Measurements from ENCODE around the gene KAZN.
A peak's percentile ranks its signal among the peaks of the same experiment; 100 is the strongest.

Gene KAZN

GRCh38 chr1:14913482-14914177 lies 315.1 kb downstream of the KAZN start:
- H3K4me2 ChIP-seq (ENCODE audit: low read length): no peak overlapping the region
- no peak overlapping the region for H3K4me3 ChIP-seq (ENCODE audit: low read length)
- H3K9me3 ChIP-seq (ENCODE audit: control insufficient read depth, insufficient read depth, low read length): no peaks in the 10 kb centered on the region
- H3K79me2 ChIP-seq (ENCODE audit: control insufficient read depth, low read length): no peaks in the 10 kb centered on the region
- no peaks in the 10 kb centered on the region for H3K36me3 ChIP-seq (ENCODE audit: control insufficient read depth, low read length)
- no peaks in the 10 kb centered on the region for H3K27me3 ChIP-seq (ENCODE audit: control insufficient read depth, low read length)
- peaks cover 12% of the 10 kb centered on the region for H3K4me1 ChIP-seq (ENCODE audit: control insufficient read depth, low read length)
- no peak overlapping the region for H3K27ac ChIP-seq (ENCODE audit: low read depth, low read length)
- no peaks in the 10 kb centered on the region for H4K20me1 ChIP-seq (ENCODE audit: control insufficient read depth, insufficient read depth, low read depth, low read length)
- H3F3A ChIP-seq (ENCODE audit: control insufficient read depth, insufficient read depth): no peaks in the 10 kb centered on the region
- TF ChIP-seq, protein P1, sequence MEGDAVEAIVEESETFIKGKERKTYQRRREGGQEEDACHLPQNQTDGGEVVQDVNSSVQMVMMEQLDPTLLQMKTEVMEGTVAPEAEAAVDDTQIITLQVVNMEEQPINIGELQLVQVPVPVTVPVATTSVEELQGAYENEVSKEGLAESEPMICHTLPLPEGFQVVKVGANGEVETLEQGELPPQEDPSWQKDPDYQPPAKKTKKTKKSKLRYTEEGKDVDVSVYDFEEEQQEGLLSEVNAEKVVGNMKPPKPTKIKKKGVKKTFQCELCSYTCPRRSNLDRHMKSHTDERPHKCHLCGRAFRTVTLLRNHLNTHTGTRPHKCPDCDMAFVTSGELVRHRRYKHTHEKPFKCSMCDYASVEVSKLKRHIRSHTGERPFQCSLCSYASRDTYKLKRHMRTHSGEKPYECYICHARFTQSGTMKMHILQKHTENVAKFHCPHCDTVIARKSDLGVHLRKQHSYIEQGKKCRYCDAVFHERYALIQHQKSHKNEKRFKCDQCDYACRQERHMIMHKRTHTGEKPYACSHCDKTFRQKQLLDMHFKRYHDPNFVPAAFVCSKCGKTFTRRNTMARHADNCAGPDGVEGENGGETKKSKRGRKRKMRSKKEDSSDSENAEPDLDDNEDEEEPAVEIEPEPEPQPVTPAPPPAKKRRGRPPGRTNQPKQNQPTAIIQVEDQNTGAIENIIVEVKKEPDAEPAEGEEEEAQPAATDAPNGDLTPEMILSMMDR (IDR thresholded peaks at IDR 0.05; ENCODE audit: low read depth, low read length, poor library complexity, severe bottlenecking): no peak
- no peak for TF ChIP-seq EZH2phosphoT487 (IDR thresholded peaks at IDR 0.05; ENCODE audit: borderline replicate concordance, low read length)
- no peaks in the 10 kb centered on the region for H3K9me2 ChIP-seq (replicated peaks; ENCODE audit: control insufficient read depth, low read length)

DNA sequence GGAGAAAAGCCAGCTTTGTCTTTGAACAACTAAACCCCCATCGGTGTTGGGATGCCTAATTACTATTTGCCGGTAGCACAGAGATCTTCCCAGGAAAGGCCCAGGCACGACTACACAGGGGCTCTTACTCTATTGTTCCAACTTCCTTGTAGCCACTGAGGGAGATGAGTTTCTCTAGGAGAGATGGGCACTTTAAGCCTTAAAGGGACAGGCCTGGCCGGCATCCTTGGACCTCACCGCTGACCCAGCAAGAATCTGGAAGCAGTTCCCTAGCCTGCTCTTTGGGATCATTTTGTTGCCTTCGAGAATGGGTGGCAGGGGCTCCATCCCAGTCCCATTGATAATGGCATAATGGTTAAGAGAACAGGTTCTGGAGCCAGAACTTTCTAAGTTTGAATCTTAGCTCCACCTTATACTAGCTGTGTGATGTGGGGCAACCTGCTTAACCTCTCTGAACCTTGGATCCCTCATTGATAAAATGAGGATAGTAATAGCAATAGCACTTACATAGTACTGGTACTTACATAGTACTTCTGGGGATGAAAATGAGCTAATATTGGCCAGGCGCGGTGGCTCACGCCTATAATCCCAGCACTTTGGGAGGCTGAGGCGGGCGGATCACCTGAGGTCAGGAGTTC lies 316.0 kb downstream of the KAZN start:
- H3K9me2 ChIP-seq (replicated peaks; ENCODE audit: control insufficient read depth, low read length): no peaks in the 10 kb centered on the region
- H3K4me2 ChIP-seq (ENCODE audit: low read length): no peak overlapping the region

DNA sequence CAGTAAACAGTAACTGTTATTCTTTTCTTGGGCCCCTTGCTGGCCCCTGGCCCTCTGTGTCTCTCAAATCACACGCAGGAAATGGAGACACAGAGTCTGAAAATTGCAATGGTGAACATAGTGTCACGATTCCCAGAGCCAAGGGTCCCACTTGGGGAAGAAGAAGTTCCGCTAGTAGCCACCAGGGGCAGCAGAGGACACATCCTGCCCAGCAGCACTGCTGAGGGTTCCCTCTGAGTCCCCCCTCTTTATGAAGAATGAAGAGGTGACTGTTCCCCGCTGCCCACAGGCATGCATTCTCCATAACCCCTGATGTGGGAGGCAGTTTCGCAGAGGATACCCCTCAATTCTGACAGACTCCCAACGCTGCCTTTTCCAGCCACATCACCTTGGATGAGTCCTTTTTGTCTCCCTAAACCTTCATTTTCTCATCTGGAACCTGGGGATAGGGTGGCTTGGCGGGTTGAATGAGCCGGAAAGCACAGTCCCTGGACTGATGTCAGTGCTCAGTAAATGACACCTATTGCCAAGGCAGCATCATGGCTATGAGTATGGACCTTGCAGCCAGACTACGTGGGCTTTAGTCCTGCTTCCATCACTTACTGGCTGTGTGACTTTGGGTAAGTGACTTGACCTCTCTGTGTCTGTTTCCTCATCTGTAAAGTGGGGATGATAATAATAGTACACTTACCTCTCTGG lies 317.0 kb downstream of the KAZN start:
- no peak for TF ChIP-seq EZH2phosphoT487 (IDR thresholded peaks at IDR 0.05; ENCODE audit: borderline replicate concordance, low read length)
- TF ChIP-seq, protein P1 (IDR thresholded peaks at IDR 0.05; ENCODE audit: low read depth, low read length, poor library complexity, severe bottlenecking): peak; percentile 91
- Histone ChIP-seq H3K27me3 (ENCODE audit: control insufficient read depth, low read length) (no peaks in the 10 kb centered on the region), H3F3A (ENCODE audit: control insufficient read depth, insufficient read depth) (no peaks in the 10 kb centered on the region), H3K4me1 (ENCODE audit: control insufficient read depth, low read length) (peaks cover 12% of the 10 kb centered on the region), H4K20me1 (ENCODE audit: control insufficient read depth, insufficient read depth, low read depth, low read length) (no peaks in the 10 kb centered on the region), H3K79me2 (ENCODE audit: control insufficient read depth, low read length) (no peaks in the 10 kb centered on the region), H3K27ac (ENCODE audit: low read depth, low read length) (no peak overlapping the region), H3K9me3 (ENCODE audit: control insufficient read depth, insufficient read depth, low read length) (no peaks in the 10 kb centered on the region), H3K36me3 (ENCODE audit: control insufficient read depth, low read length) (no peaks in the 10 kb centered on the region), H3K9me2 (replicated peaks; ENCODE audit: control insufficient read depth, low read length) (no peaks in the 10 kb centered on the region), H3K4me3 (ENCODE audit: low read length) (no peak overlapping the region), H3K4me2 (ENCODE audit: low read length) (no peak overlapping the region)

More for the DNA sequence above, 316.0 kb downstream of the KAZN start:
- H3F3A ChIP-seq (ENCODE audit: control insufficient read depth, insufficient read depth): no peaks in the 10 kb centered on the region
- no peaks in the 10 kb centered on the region for H3K9me3 ChIP-seq (ENCODE audit: control insufficient read depth, insufficient read depth, low read length)
- no peaks in the 10 kb centered on the region for H3K27me3 ChIP-seq (ENCODE audit: control insufficient read depth, low read length)
- no peaks in the 10 kb centered on the region for H3K79me2 ChIP-seq (ENCODE audit: control insufficient read depth, low read length)
- no peak overlapping the region for H3K27ac ChIP-seq (ENCODE audit: low read depth, low read length)
- no peaks in the 10 kb centered on the region for H3K36me3 ChIP-seq (ENCODE audit: control insufficient read depth, low read length)
- H4K20me1 ChIP-seq (ENCODE audit: control insufficient read depth, insufficient read depth, low read depth, low read length): no peaks in the 10 kb centered on the region
- no peak for TF ChIP-seq EZH2phosphoT487 (IDR thresholded peaks at IDR 0.05; ENCODE audit: borderline replicate concordance, low read length)
- TF ChIP-seq, protein P1 (IDR thresholded peaks at IDR 0.05; ENCODE audit: low read depth, low read length, poor library complexity, severe bottlenecking): no peak
- H3K4me1 ChIP-seq (ENCODE audit: control insufficient read depth, low read length): peaks cover 12% of the 10 kb centered on the region
- no peak overlapping the region for H3K4me3 ChIP-seq (ENCODE audit: low read length)
